H9 (cell line): ENCODE measurements around the gene NOS3. TPM values are rescaled to one million over a fixed set of nuclear protein-coding genes. Genes with fewer than 3 reads are reported as not detected.

Source experiments
- DNase-seq: peaks from one replicate; pipeline ENCODE4 v3.0.0-alpha.2; 2017
- H2AFZ ChIP-seq: one replicate; pipeline ENCODE4 v1.6.1; 2013; ENCODE audit warnings: mild to moderate bottlenecking, low read length, control low read depth, moderate library complexity
- H2AK5ac ChIP-seq: 2 replicates; pipeline ENCODE4 v1.6.1; 2013; ENCODE audit warnings: low read length, control low read depth, mixed read lengths; ENCODE audit not compliant: insufficient read length
- H2BK120ac ChIP-seq: one replicate; pipeline ENCODE4 v1.6.1; 2013; ENCODE audit warnings: low read depth, mild to moderate bottlenecking, low read length, control low read depth, inconsistent platforms; ENCODE audit not compliant: poor library complexity, severe bottlenecking
- H2BK12ac ChIP-seq: 2 replicates; pipeline ENCODE4 v1.6.1; 2013; ENCODE audit warnings: low read length, control low read depth, mixed read lengths, low read depth; ENCODE audit not compliant: insufficient read length
- H2BK15ac ChIP-seq: 2 replicates; pipeline ENCODE4 v1.6.1; 2013; ENCODE audit warnings: low read depth, low read length, control low read depth
- H2BK20ac ChIP-seq: one replicate; pipeline ENCODE4 v1.6.1; 2013; ENCODE audit warnings: low read depth, mild to moderate bottlenecking, low read length, control low read depth, inconsistent platforms; ENCODE audit not compliant: poor library complexity, severe bottlenecking
- H2BK5ac ChIP-seq: 2 replicates; pipeline ENCODE4 v1.6.1; 2013; ENCODE audit warnings: low read length, control low read depth, mixed read lengths; ENCODE audit not compliant: insufficient read length
- H3K14ac ChIP-seq: 2 replicates; pipeline ENCODE4 v1.6.1; 2013; ENCODE audit warnings: low read length, control low read depth; ENCODE audit not compliant: insufficient read depth
- H3K18ac ChIP-seq: 2 replicates; pipeline ENCODE4 v1.6.1; 2013; ENCODE audit warnings: low read depth, mild to moderate bottlenecking, mixed read lengths, low read length, control low read depth; ENCODE audit not compliant: insufficient read length
- H3K23ac ChIP-seq: 2 replicates; pipeline ENCODE4 v1.6.1; 2013; ENCODE audit warnings: low read length, control low read depth, mixed read lengths, low read depth; ENCODE audit not compliant: insufficient read length
- H3K23me2 ChIP-seq: 2 replicates; pipeline ENCODE4 v1.6.1; 2013; ENCODE audit warnings: low read depth, mild to moderate bottlenecking, mixed read lengths, low read length, control low read depth; ENCODE audit not compliant: insufficient read length, poor library complexity, severe bottlenecking
- H3K27ac ChIP-seq: 2 replicates; pipeline ENCODE4 v1.5.1; 2013; ENCODE audit warnings: low read length, control low read depth, mixed read lengths, low read depth; ENCODE audit not compliant: insufficient read length
- H3K27me3 ChIP-seq: 2 replicates; pipeline ENCODE4 v1.6.1; 2013; ENCODE audit warnings: low read length, control low read depth, inconsistent platforms; ENCODE audit not compliant: insufficient read depth
- H3K4ac ChIP-seq: 2 replicates; pipeline ENCODE4 v1.6.1; 2013; ENCODE audit warnings: low read depth, mild to moderate bottlenecking, control low read depth, inconsistent platforms, low read length, moderate library complexity
- H3K4me1 ChIP-seq: 2 replicates; pipeline ENCODE4 v1.6.1; 2013; ENCODE audit warnings: low read length, control low read depth, inconsistent platforms; ENCODE audit not compliant: insufficient read depth
- H3K4me2 ChIP-seq: 2 replicates; pipeline ENCODE4 v1.6.1; 2013; ENCODE audit warnings: low read length, control low read depth, mixed read lengths; ENCODE audit not compliant: insufficient read length, insufficient read depth
- H3K56ac ChIP-seq: 2 replicates; pipeline ENCODE4 v1.6.1; 2013; ENCODE audit warnings: low read depth, mild to moderate bottlenecking, mixed read lengths, low read length, control low read depth; ENCODE audit not compliant: insufficient read length
- H3K79me1 ChIP-seq: 2 replicates; pipeline ENCODE4 v1.6.1; 2013; ENCODE audit warnings: low read depth, mild to moderate bottlenecking, moderate library complexity, low read length, control low read depth, inconsistent platforms; ENCODE audit not compliant: insufficient read depth, poor library complexity, severe bottlenecking
- H3K79me2 ChIP-seq: 2 replicates; pipeline ENCODE4 v1.6.1; 2013; ENCODE audit warnings: low read length, control low read depth, inconsistent platforms; ENCODE audit not compliant: insufficient read depth
- H3K9ac ChIP-seq: 2 replicates; pipeline ENCODE4 v1.6.1; 2013; ENCODE audit warnings: low read length, control low read depth, mixed read lengths; ENCODE audit not compliant: insufficient read length; ENCODE audit errors: extremely low read depth
- H3K9me3 ChIP-seq: one replicate; pipeline ENCODE4 v1.6.1; 2013; ENCODE audit warnings: low read depth, low read length, inconsistent platforms; ENCODE audit not compliant: control insufficient read depth
- H3T11ph ChIP-seq: one replicate; pipeline ENCODE4 v1.6.1; 2013; ENCODE audit warnings: mild to moderate bottlenecking, low read length, control low read depth, inconsistent platforms
- H4K20me1 ChIP-seq: one replicate; pipeline ENCODE4 v1.6.1; 2013; ENCODE audit not compliant: control insufficient read depth, insufficient read length, insufficient read depth
- H4K5ac ChIP-seq: 2 replicates; pipeline ENCODE4 v1.6.1; 2013; ENCODE audit warnings: low read depth, mild to moderate bottlenecking, mixed read lengths, low read length, control low read depth; ENCODE audit not compliant: insufficient read length
- H4K8ac ChIP-seq: replicated peaks from 2 replicates; pipeline ENCODE4 v1.6.1; 2013; ENCODE audit warnings: low read length, control low read depth, mixed read lengths, low read depth; ENCODE audit not compliant: insufficient read length
- H4K91ac ChIP-seq: 2 replicates; pipeline ENCODE4 v1.6.1; 2013; ENCODE audit warnings: low read depth, mild to moderate bottlenecking, moderate library complexity, mixed read lengths, low read length, control low read depth; ENCODE audit not compliant: insufficient read length
- H3K27ac Mint-ChIP-seq, 3 experiments: 2 replicates in 2 of 3; 3 replicates in 1 of 3; pipeline ENCODE4 v1.8.0; 2020 to 2021; ENCODE audit warnings: mixed read lengths in 3 of 3, mild to moderate bottlenecking in 1 of 3, moderate library complexity in 1 of 3
- H3K27me3 Mint-ChIP-seq: 2 replicates; pipeline ENCODE4 v1.8.0; 2021; ENCODE audit warnings: low read depth, mild to moderate bottlenecking, moderate library complexity, mixed read lengths
- H3K36me3 Mint-ChIP-seq, 3 experiments: 2 replicates in 2 of 3; 3 replicates in 1 of 3; pipeline ENCODE4 v1.8.0; 2020 to 2021; ENCODE audit warnings: low read depth in 3 of 3, mixed read lengths in 3 of 3; ENCODE audit not compliant: insufficient read depth in 1 of 3
- H3K4me1 Mint-ChIP-seq, 2 experiments: 2 replicates each; pipeline ENCODE4 v1.8.0; 2020; ENCODE audit warnings: mixed read lengths in 2 of 2
- H3K4me3 Mint-ChIP-seq, 2 experiments: 2 replicates in 1 of 2; 3 replicates in 1 of 2; pipeline ENCODE4 v1.8.0; 2020 to 2021; ENCODE audit warnings: mild to moderate bottlenecking in 2 of 2, mixed read lengths in 2 of 2, moderate library complexity in 1 of 2
- H3K9me3 Mint-ChIP-seq, 2 experiments: 2 replicates in 1 of 2; 3 replicates in 1 of 2; pipeline ENCODE4 v1.8.0; 2020; ENCODE audit warnings: mild to moderate bottlenecking in 2 of 2, mixed read lengths in 2 of 2, moderate library complexity in 1 of 2
- WGBS: extraction: QIAGEN DNeasy Blood & Tissue Kit; methylation state at CpG from one replicate; pipeline ENCODE4 v1.1.7; 2013; ENCODE audit warnings: missing lambda C conversion rate, low lambda C conversion rate, mixed read lengths; ENCODE audit not compliant: insufficient read length; ENCODE audit errors: extremely low coverage; 5-methylcytosine and 5-hydroxymethylcytosine counted together
- total RNA-seq: library from RNA; stranded (reverse); gene quantifications from 2 replicates; pipeline ENCODE4 v1.2.1, GENCODE V29; 2021
- TF ChIP-seq, protein P1 (sequence below): fragments of 200-600 bp; sonication (generic); conservative IDR thresholded peaks from 3 replicates; pipeline ENCODE4 v1.8.0; 2021; ENCODE audit warnings: antibody characterized with exemption, mild to moderate bottlenecking

The NOS3 gene
- total RNA-seq, 1 experiment from 2014 or later: 4.5 TPM

DNA sequence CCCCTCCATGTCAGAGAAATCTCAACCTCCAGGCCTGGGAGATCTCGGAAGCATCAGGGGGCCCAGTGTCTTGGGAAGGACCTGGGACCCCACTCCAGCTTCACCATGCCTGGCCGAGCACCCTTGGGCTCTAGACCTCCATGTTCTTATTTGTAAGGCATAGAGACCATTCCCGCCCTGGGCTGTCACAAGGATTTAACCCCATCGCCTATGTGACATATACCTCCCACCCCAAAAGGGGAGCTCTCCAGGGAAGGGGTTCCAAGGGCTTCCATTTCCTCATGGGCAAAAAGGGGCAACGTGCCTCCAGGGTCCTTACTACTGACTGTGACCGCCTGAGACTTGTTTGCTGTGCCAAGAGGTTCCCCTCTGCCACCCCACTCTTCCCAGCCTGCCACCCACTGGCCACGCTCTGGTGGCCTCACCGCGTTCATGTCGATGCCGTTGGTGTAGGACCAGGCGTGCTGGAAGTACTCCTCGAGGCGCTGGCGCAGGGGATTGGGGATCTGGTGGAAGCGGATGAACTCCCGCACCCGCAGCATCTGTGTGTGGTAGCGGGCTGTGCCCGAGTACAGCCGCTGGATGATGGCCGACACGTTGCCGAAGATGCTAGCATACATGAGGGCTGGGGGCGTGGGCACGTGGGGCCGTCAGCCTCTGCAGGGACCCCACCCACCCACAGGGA lies 40.2 kb upstream of the NOS3 start:
- H3K27ac ChIP-seq: no peak overlapping the region
- no peak overlapping the region for H2BK15ac ChIP-seq
- H3K23me2 ChIP-seq: no peaks in the 10 kb centered on the region
- no peaks in the 10 kb centered on the region for H3K9me3 ChIP-seq
- no peak for DNase-seq
- no peak overlapping the region for H4K5ac ChIP-seq
- H3K9ac ChIP-seq: no peak overlapping the region
- no peaks in the 10 kb centered on the region; a peak in 1 of 5 replicates for H3K9me3 Mint-ChIP-seq
- TF ChIP-seq, protein P1, sequence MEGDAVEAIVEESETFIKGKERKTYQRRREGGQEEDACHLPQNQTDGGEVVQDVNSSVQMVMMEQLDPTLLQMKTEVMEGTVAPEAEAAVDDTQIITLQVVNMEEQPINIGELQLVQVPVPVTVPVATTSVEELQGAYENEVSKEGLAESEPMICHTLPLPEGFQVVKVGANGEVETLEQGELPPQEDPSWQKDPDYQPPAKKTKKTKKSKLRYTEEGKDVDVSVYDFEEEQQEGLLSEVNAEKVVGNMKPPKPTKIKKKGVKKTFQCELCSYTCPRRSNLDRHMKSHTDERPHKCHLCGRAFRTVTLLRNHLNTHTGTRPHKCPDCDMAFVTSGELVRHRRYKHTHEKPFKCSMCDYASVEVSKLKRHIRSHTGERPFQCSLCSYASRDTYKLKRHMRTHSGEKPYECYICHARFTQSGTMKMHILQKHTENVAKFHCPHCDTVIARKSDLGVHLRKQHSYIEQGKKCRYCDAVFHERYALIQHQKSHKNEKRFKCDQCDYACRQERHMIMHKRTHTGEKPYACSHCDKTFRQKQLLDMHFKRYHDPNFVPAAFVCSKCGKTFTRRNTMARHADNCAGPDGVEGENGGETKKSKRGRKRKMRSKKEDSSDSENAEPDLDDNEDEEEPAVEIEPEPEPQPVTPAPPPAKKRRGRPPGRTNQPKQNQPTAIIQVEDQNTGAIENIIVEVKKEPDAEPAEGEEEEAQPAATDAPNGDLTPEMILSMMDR: no peak
- H2BK5ac ChIP-seq: no peak overlapping the region
- peaks cover 3% of the 10 kb centered on the region for H3K27me3 Mint-ChIP-seq
- H3K18ac ChIP-seq: no peak overlapping the region
- no peaks in the 10 kb centered on the region for H3K27me3 ChIP-seq
- H3K4me1 Mint-ChIP-seq: peaks cover 30 to 38% of the 10 kb centered on the region in 2 experiments
- H3T11ph ChIP-seq: no peak overlapping the region
- no peaks in the 10 kb centered on the region for H3K79me1 ChIP-seq
- no peak overlapping the region for H2BK120ac ChIP-seq
- no peak overlapping the region for H3K56ac ChIP-seq
- no peak overlapping the region for H4K8ac ChIP-seq
- no peak overlapping the region for H2AFZ ChIP-seq
- peaks cover 0 to 12% (median 0%) of the 10 kb centered on the region in 3 experiments; a peak in 3 of 7 replicates for H3K36me3 Mint-ChIP-seq
- no peak overlapping the region for H3K4me2 ChIP-seq
- no peak overlapping the region for H3K23ac ChIP-seq
- H2AK5ac ChIP-seq: no peak overlapping the region
- H3K79me2 ChIP-seq: no peaks in the 10 kb centered on the region
- H2BK20ac ChIP-seq: no peak overlapping the region
- H4K91ac ChIP-seq: no peak overlapping the region
- H2BK12ac ChIP-seq: no peak overlapping the region
- H3K4me1 ChIP-seq: no peaks in the 10 kb centered on the region; the same call in 1 of the 2 replicates
- WGBS: no CpG with 5 or more reads among the region's 27 CpGs
- H4K20me1 ChIP-seq: no peaks in the 10 kb centered on the region
- no peak overlapping the region for H3K27ac Mint-ChIP-seq
- H3K4ac ChIP-seq: no peak overlapping the region
- H3K4me3 Mint-ChIP-seq: no peak overlapping the region
- H3K14ac ChIP-seq: no peak overlapping the region; the same call in 1 of the 2 replicates
